Loucy (cell line): ENCODE measurements around the gene SCNN1B.

Experiments
- H2AFZ ChIP-seq: fragments of 200-600 bp; sonication (generic); 2 replicates; pipeline ENCODE4 v1.6.0; 2016; ENCODE audit warnings: antibody characterized with exemption, mild to moderate bottlenecking, low read length, moderate library complexity
- H3F3A ChIP-seq: fragments of 200-600 bp; 2 replicates; pipeline ENCODE4 v1.6.0; 2016; ENCODE audit warnings: antibody characterized with exemption, low read depth, mild to moderate bottlenecking
- H3K27me3 ChIP-seq: fragments of 200-600 bp; sonication (generic); 2 replicates; pipeline ENCODE4 v1.6.1; 2014; ENCODE audit warnings: low read length, mild to moderate bottlenecking; ENCODE audit not compliant: insufficient read depth, poor library complexity, severe bottlenecking
- H3K36me3 ChIP-seq: fragments of 200-600 bp; sonication (generic); 2 replicates; pipeline ENCODE4 v1.6.1; 2016; ENCODE audit warnings: low read length; ENCODE audit not compliant: insufficient read depth
- H3K4me1 ChIP-seq: fragments of 200-600 bp; sonication (generic); 2 replicates; pipeline ENCODE4 v1.5.1; 2014; ENCODE audit warnings: low read length, mild to moderate bottlenecking; ENCODE audit not compliant: insufficient read depth, poor library complexity, severe bottlenecking
- H3K4me2 ChIP-seq: fragments of 200-600 bp; sonication (generic); 2 replicates; pipeline ENCODE4 v1.6.0; 2014; ENCODE audit warnings: antibody characterized with exemption, low read length, low read depth, mild to moderate bottlenecking; ENCODE audit not compliant: poor library complexity, severe bottlenecking
- H3K4me3 ChIP-seq: fragments of 200-600 bp; sonication (generic); 2 replicates; pipeline ENCODE4 v1.5.1; 2014; ENCODE audit warnings: low read length, mild to moderate bottlenecking, mixed read lengths; ENCODE audit not compliant: poor library complexity, severe bottlenecking
- H3K79me2 ChIP-seq: fragments of 200-600 bp; sonication (generic); 2 replicates; pipeline ENCODE4 v1.6.1; 2014; ENCODE audit warnings: low read length; ENCODE audit not compliant: insufficient read depth
- H3K9ac ChIP-seq: fragments of 200-600 bp; sonication (generic); 2 replicates; pipeline ENCODE4 v1.6.0; 2014; ENCODE audit warnings: mild to moderate bottlenecking, low read depth, low read length, moderate library complexity; ENCODE audit not compliant: poor library complexity, severe bottlenecking
- H3K9me2 ChIP-seq: fragments of 200-600 bp; sonication (generic); replicated peaks from 2 replicates; pipeline ENCODE4 v1.6.1; 2016; ENCODE audit warnings: low read depth, low read length, mixed read lengths
- H3K9me3 ChIP-seq: fragments of 200-600 bp; sonication (generic); 2 replicates; pipeline ENCODE4 v1.6.1; 2014; ENCODE audit warnings: mild to moderate bottlenecking, antibody characterized with exemption, low read length, low read depth; ENCODE audit not compliant: insufficient read depth
- H4K20me1 ChIP-seq: fragments of 200-600 bp; sonication (generic); 2 replicates; pipeline ENCODE4 v1.6.0; 2014; ENCODE audit warnings: antibody characterized with exemption, low read length, mild to moderate bottlenecking; ENCODE audit not compliant: insufficient read depth, poor library complexity, severe bottlenecking
- CTCF ChIP-seq: fragments of 200-600 bp; sonication (generic); conservative IDR thresholded peaks from 2 replicates; pipeline ENCODE4 v1.5.1; 2014; ENCODE audit warnings: mild to moderate bottlenecking, antibody characterized with exemption, low read length
- EZH2phosphoT487 ChIP-seq: fragments of 200-600 bp; IDR thresholded peaks from 2 replicates; pipeline ENCODE4 v1.6.1; 2018; ENCODE audit warnings: antibody characterized with exemption, mild to moderate bottlenecking, moderate library complexity, borderline replicate concordance

Gene SCNN1B

GRCh38 chr16:23323224-23324030, 21.3 kb downstream of the SCNN1B start:
- no peaks in the 10 kb centered on the region for H3F3A ChIP-seq
- no peak overlapping the region for H3K4me2 ChIP-seq
- no peaks in the 10 kb centered on the region for H3K27me3 ChIP-seq
- no peaks in the 10 kb centered on the region for H3K36me3 ChIP-seq
- no peaks in the 10 kb centered on the region for H4K20me1 ChIP-seq
- H3K9me3 ChIP-seq: no peaks in the 10 kb centered on the region
- no peak overlapping the region for H3K4me3 ChIP-seq
- no peaks in the 10 kb centered on the region for H3K4me1 ChIP-seq
- no peaks in the 10 kb centered on the region for H3K9me2 ChIP-seq
- H2AFZ ChIP-seq: no peak overlapping the region
- no peak overlapping the region for H3K9ac ChIP-seq
- H3K79me2 ChIP-seq: no peaks in the 10 kb centered on the region
- TF ChIP-seq CTCF (no peak), EZH2phosphoT487 (no peak)

DNA sequence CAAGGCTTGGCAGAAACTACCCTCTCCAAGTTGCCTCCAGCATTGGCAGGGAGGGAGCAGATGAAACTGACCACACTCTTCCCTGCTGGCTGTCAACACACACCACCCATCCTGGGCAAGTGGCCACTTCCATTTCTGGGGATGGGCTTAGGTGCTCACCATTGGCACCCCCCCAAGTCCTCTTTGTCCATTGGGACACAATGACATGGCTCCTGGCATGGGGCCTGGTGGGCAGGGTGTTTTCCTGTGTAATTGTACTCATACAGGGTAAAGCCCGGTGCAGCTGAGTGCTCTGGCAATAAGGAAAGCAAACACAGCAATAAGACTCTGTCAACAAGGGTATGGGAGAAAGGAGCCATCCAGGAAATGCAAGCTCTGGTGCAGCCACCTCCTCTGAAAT, 22.6 kb downstream of the SCNN1B start:
- Histone ChIP-seq H3K9me3 (no peaks in the 10 kb centered on the region), H3K36me3 (no peaks in the 10 kb centered on the region), H3K4me2 (no peak overlapping the region), H3K27me3 (no peaks in the 10 kb centered on the region), H3K4me3 (no peak overlapping the region), H3K4me1 (no peaks in the 10 kb centered on the region), H3K9ac (no peak overlapping the region), H3K9me2 (no peaks in the 10 kb centered on the region), H3K79me2 (no peaks in the 10 kb centered on the region), H4K20me1 (no peaks in the 10 kb centered on the region), H2AFZ (no peak overlapping the region), H3F3A (no peaks in the 10 kb centered on the region)
- TF ChIP-seq CTCF (no peak), EZH2phosphoT487 (no peak)

- no peaks in the 10 kb centered on the region for H3K9me2 ChIP-seq
These were observed 25.7 kb downstream of the SCNN1B start for GRCh38 chr16:23327836-23328235.

More at GRCh38 chr16:23327836-23328235, 25.7 kb downstream of the SCNN1B start:
- H3K4me2 ChIP-seq: no peak overlapping the region
- H3K36me3 ChIP-seq: no peaks in the 10 kb centered on the region
- no peaks in the 10 kb centered on the region for H3F3A ChIP-seq
- no peaks in the 10 kb centered on the region for H3K79me2 ChIP-seq
- H3K4me1 ChIP-seq: no peaks in the 10 kb centered on the region
- TF ChIP-seq CTCF: no peak
- no peak for TF ChIP-seq EZH2phosphoT487
- no peaks in the 10 kb centered on the region for H4K20me1 ChIP-seq
- H3K4me3 ChIP-seq: no peak overlapping the region
- H3K27me3 ChIP-seq: no peaks in the 10 kb centered on the region
- no peak overlapping the region for H2AFZ ChIP-seq
- no peak overlapping the region for H3K9ac ChIP-seq
- no peaks in the 10 kb centered on the region for H3K9me3 ChIP-seq
